ENCODE data around the gene VAPB. TPM values are rescaled to one million over a fixed set of nuclear protein-coding genes. Genes with fewer than 3 reads are reported as not detected.

VAPB gene
- total RNA-seq, 1 donor from 2014 or later, result 53.8 TPM

DNA sequence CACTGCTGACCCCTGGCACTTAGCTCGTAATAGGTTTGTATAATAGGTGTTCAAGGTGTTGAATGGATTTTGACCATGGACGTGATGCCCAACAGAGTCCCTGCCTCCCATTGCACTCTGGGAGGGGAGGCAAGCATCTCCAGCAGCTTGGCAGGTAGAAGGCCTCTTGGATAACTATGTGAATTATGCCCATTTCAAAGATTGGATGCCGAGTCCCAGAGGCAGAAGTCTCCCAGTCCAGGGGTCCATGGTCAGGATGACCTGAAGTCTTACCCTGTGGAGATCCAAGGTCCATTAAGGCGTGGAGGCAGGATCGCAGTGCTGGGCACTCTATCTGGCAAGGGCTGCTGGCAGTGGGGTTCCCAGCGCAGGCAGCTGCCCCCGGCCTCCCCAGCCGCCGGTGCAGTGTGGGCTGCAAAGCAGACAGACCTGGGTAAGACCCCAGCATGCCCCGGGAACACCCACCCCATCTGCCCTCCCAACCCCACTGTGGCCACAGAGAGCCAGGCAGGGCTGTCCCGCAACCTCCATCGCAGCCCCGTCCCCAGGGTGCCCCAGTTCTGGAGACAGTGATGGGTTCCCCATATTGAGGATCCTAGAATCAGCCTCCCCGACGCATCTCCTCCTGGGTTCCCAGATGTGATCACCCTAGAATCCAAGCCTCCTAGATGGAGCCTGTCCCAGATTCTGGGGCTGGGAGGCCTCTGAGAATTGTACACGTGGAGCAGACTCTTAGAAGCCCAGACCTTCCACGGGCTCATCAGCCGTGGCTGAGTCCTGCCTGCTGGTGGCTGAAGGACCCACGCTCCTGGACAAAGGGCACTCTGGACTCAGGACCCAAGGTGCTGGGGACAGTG, 81.5 kb downstream of the VAPB start:
- H3K9me3 Mint-ChIP-seq (ENCODE audit: low read depth), result no peaks in the 10 kb centered on the region
- H3K27ac Mint-ChIP-seq, result no peak overlapping the region
- H3K4me3 Mint-ChIP-seq (ENCODE audit: low read depth), result no peak overlapping the region
- TF ChIP-seq, protein P1, sequence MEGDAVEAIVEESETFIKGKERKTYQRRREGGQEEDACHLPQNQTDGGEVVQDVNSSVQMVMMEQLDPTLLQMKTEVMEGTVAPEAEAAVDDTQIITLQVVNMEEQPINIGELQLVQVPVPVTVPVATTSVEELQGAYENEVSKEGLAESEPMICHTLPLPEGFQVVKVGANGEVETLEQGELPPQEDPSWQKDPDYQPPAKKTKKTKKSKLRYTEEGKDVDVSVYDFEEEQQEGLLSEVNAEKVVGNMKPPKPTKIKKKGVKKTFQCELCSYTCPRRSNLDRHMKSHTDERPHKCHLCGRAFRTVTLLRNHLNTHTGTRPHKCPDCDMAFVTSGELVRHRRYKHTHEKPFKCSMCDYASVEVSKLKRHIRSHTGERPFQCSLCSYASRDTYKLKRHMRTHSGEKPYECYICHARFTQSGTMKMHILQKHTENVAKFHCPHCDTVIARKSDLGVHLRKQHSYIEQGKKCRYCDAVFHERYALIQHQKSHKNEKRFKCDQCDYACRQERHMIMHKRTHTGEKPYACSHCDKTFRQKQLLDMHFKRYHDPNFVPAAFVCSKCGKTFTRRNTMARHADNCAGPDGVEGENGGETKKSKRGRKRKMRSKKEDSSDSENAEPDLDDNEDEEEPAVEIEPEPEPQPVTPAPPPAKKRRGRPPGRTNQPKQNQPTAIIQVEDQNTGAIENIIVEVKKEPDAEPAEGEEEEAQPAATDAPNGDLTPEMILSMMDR (IDR thresholded peaks at IDR 0.05; ENCODE audit: unreplicated experiment), result no peak
- H3K36me3 Mint-ChIP-seq (ENCODE audit: insufficient read depth), result no peaks in the 10 kb centered on the region
- no peaks in the 10 kb centered on the region for H3K27me3 Mint-ChIP-seq
- no peaks in the 10 kb centered on the region for H3K4me1 Mint-ChIP-seq (ENCODE audit: low read depth)
- DNase-seq (ENCODE audit: low spot score, unreplicated experiment), result no peak

DNA sequence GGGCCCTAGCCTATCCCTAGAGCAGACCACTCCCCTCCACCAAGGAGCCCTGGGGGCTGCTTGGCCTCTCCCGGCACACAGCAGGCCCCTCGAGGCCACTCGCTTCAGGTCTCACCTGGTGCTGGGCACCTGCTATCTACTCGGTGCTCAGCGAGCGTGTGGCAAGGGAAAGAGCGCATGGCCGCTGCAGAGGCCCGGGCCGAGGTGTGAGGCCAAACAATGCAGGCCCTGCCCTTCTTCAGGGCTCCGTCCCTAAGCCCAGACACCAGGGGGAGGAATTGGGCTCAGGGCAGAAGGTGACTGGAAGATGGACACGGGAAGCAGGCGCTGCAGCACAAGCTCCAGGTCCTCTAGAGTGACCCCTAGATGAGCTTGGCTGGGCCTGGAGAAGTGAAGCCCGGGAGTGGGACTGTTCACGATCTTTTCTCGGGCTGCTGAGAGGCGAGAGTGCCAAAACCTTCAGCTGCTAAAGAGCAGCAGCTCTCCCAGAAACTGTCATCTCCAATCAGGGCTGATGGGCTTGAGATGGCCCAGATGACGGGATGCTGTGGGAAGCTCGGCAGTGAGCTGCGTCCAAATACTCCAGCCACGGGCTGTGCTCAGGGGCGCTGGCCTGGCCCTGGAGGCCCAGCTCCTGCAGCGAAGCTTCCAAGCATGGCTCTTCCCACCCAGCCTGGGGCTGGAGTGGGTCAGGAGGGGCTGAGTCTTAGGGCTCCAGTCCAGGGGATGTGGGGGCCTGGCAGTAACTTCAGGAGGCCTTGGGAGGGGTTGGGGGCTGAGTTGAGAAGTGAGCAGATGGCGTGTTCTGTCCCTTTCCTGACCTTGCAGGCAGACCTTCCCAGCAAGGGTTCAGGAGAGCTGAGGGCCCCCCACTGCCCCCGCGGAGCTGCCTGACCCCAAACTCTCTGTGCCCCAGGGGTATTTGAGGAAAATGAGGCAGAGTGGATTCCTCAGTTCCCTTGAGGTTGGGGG, 82.5 kb downstream of the VAPB start:
- TF ChIP-seq, protein P1 (IDR thresholded peaks at IDR 0.05; ENCODE audit: unreplicated experiment), result no peak
- DNase-seq (ENCODE audit: low spot score, unreplicated experiment), result no peak
- H3K4me1 Mint-ChIP-seq (ENCODE audit: low read depth), result no peaks in the 10 kb centered on the region

DNA sequence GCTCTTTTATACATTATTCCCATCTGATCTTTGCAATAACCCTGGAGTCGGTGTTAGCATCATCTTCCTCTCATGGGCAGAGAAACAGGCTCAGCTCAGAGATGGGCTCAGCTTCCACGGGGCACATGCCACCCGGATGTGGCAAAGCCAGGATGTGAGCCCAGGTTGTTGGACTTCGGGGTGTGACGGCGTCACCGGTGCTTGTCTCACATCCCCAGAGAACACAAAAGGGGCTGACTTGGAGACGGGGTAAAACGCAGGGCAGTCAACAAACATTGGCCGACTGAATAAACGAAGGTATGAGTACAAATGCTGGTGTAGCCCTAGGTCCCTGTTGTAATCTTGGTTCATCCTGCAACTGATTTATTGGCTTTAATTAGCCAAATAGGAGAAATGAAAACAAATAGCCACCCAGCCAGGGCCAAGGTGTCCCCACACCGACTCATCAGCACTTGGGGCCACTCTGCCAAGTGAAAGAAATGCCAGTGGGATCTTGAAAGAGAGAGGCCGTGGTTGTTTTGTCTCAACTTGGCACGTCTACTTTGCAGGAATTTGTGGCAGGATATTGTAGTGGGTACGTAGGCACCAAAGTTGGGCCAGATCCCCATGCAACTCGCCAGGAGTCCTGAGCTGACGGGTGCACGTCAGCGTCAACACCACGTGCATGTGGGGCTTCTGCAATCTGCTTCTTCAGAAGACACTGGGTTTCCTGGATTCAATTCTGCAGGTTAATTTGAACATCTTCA, 83.4 kb downstream of the VAPB start:
- no peak for DNase-seq (ENCODE audit: low spot score, unreplicated experiment)
- Mint-ChIP-seq H3K27ac (no peak overlapping the region), H3K9me3 (ENCODE audit: low read depth) (peaks cover 7% of the 10 kb centered on the region), H3K36me3 (ENCODE audit: insufficient read depth) (peaks cover 1% of the 10 kb centered on the region), H3K27me3 (no peaks in the 10 kb centered on the region), H3K4me1 (ENCODE audit: low read depth) (no peaks in the 10 kb centered on the region), H3K4me3 (ENCODE audit: low read depth) (no peak overlapping the region)
- TF ChIP-seq, protein P1 (IDR thresholded peaks at IDR 0.05; ENCODE audit: unreplicated experiment), result no peak

More for the DNA sequence above, 82.5 kb downstream of the VAPB start:
- Mint-ChIP-seq H3K4me3 (ENCODE audit: low read depth) (no peak overlapping the region), H3K27ac (peak overlapping the region; percentile 73), H3K9me3 (ENCODE audit: low read depth) (no peaks in the 10 kb centered on the region), H3K36me3 (ENCODE audit: insufficient read depth) (no peaks in the 10 kb centered on the region), H3K27me3 (no peaks in the 10 kb centered on the region)

DNA sequence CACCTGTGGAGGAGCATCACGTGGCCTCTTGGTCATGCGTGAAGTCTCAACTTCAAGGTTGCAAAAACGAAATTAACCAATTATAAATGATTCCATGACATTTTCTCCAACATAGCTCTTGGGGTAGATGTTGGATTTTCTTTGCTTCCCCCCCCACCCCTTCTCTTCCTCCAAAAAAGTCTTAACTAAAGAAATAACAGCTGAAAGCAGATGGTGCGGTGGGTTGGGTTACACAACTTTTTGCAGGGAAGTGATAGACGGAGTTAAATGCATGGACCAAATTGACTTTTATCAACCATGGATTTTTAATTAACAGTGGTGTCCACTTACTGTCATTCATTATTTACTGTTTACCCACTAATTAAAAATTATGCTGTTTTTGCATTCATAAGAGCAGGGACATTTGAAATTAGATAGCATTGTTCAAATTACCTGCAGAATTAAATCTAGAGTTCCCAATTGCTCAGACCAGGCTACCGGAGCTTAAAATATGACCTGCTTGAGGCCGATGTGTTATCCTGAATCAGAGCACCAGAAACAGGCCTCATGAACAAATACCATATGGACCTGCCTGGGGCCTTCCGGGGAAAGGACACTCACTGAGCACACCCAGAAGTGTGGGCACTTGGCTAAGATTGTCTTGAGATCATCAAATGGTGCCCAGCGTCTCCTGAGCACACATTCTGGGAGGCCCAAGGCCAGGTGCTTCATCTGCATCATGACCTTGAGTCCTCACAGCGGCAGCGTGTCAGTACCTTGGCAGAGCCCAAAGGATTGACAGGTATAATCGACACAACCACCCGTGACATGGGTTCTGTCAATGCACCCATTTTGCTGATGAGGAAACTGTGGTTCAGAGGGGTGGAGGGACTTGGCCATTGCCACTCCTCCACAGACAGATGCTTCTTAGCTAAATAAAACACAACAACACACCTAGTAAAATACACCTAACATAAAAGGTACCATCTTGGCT, 84.7 kb downstream of the VAPB start:
- H3K27me3 Mint-ChIP-seq, result no peaks in the 10 kb centered on the region
- no peak overlapping the region for H3K27ac Mint-ChIP-seq
- H3K4me3 Mint-ChIP-seq (ENCODE audit: low read depth), result no peak overlapping the region
- peaks cover 4% of the 10 kb centered on the region for H3K36me3 Mint-ChIP-seq (ENCODE audit: insufficient read depth)
- peaks cover 17% of the 10 kb centered on the region for H3K9me3 Mint-ChIP-seq (ENCODE audit: low read depth)
- TF ChIP-seq, protein P1 (IDR thresholded peaks at IDR 0.05; ENCODE audit: unreplicated experiment), result no peak
- no peaks in the 10 kb centered on the region for H3K4me1 Mint-ChIP-seq (ENCODE audit: low read depth)
- DNase-seq (ENCODE audit: low spot score, unreplicated experiment), result no peak

Data from progenitor cell of endocrine pancreas (in vitro differentiated cells).